Measurements from ENCODE around the gene SLC25A51. TPM values are rescaled to one million over a fixed set of nuclear protein-coding genes. Genes with fewer than 3 reads are reported as not detected.
"Not testable (repeated sequence)": the region's sequence is repeated elsewhere in the genome, so short reads cannot be mapped to it uniquely, and the experiment has no call there.

Gene SLC25A51
- total RNA-seq, 1 donor from 2014 or later = 46.7 TPM

DNA sequence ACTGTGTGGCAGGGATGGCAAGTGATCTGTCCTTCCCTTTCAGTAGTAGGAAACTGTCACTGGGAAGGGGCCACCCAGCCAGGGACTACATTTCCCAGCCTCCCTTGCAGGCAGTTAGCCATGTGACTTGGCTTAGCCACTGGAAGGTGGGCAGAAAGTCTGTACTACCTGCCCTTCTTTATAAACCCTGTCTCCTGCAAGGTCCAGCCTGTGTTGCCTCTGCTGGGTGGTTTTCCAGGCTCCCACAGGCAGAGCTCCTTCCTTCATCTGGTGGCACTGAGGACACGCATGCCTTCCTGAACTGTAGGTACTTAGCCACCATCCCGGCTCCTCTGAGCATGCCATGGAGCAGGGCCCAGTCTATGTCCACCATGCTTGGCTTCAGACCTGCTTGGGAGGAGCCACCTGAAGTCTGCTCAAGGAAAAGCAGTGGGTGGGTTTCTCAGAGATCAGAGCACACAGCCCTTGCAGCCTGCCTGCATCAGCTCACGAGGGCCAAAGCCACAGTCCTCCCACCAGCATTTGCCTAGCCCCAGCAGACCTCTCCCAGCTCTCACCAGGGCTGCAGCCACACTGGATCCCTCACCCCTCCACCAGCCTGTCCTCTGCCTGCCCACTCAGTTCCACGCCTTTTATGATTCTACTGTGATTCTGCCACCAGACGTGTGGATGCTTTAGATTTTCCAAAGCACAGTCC is 16.7 kb upstream of the SLC25A51 start:
- no peak for DNase-seq (ENCODE audit: low spot score)

DNA sequence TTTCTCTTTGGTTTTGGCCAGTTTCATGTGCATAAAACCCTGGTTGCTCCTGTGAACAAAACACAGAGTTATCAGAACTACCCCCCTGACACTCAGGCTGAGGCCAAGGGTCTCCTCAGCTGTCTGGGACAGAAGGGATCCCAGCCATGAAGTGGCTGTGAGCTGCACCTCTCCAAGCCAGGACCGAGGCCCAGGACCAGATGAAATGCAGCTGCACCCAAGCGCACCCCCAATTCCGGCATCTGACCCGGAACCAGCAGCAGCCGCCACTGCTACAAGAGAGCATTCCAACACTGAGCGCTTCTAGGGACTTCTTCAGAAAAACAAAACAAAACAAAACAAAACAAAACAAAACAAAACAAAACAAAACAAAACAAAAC is 16.0 kb upstream of the SLC25A51 start:
- DNase-seq (ENCODE audit: low spot score) = no peak

DNA sequence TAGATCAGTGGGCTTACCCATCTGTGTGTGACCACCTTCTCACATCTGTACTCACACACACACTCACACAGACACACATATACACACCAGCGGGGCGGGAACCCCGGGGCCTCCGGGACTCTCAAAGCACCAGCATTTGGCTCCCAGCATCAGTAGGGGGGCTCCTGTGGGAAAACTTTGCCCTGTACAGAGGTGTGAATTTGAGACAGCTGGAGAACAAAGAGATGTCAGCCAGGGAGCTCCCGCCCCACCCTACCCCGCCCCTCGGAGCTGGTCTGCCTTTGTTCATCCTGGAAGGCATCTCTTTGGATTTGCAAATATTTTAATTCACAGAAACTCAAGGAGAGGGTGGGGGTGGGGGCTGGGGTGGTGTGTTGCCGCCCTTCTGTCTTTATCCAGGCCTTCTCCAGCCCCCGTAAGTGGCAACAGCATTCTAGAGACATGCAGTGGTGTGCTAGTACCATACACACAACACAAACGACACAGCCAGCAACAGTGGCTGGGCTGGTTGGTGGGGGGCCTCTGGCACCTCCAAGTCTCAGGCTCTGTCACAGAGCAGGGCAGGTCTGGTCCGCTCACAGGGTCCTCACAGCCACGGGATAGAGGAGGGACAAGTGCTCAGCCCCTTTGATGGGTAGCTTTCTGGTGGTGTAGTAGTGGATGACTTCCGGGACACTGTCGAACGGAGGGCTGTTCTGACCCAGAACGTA is 15.5 kb upstream of the SLC25A51 start:
- no peak for DNase-seq (ENCODE audit: low spot score)

DNA sequence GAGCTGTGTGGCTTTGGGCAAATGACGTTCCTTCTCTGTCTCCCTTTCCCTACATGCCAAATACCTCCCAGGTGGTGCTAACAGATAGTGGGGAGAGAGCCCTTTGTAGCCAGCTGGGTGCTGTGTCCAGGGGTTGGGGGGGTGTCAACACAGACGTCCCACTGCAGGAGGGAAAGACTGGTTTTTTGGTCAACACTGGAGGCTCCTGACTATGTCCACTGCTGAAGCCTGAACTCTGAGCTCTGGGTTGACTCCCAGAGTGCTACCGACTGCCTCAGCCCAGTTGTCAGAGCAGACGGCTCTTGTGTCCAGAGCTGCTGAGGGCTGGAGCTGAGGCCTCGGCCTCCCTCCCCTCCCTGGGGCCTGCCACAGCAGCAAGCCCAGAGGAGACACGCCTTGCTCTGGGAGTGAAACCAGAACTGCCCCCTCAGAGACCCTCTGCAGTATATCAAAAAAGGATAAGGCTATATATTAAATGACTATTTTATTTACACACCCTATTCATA is 14.8 kb upstream of the SLC25A51 start:
- peak; percentile 56 for DNase-seq (ENCODE audit: low spot score)

DNA sequence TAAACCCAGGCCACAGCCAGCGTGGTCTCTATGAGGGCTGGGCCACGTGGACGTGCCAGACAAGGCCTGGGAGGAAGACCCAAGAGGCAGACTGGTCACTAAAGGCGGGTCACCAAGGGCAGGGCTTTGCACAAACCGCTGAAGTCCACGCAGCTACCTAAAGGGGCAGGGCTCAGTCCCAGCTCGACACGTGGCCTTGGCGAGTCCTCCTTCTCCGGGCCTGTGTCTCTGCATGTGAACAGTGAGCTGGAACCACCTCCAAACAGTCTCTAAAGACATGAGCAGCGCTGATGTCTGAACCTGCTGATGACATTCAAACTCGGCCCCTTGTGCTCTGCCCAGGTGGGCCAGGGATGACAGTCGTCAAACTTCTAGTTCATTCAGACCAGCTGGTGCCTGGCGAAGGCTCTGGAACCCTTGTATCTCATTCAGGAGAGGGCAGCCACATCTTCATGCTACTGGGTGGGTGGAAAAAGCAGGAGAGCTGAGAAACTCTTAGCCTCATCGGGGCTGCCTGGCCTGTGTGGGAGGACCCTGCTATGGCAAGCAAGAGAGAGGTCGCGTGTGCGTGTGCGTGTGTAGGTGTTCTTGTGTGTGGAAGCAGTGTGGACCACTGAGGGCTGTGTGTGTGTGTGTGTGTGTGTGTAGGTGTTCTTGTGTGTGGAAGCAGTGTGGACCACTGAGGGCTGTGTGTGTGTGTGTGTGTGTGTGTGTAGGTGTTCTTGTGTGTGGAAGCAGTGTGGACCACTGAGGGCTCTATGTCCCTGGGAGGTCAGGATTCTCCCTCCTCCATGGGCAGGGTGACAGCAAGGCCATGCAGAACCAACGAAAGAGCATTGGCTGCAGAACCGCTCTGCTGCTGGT is 14.1 kb upstream of the SLC25A51 start:
- DNase-seq (ENCODE audit: low spot score) = no peak

DNA sequence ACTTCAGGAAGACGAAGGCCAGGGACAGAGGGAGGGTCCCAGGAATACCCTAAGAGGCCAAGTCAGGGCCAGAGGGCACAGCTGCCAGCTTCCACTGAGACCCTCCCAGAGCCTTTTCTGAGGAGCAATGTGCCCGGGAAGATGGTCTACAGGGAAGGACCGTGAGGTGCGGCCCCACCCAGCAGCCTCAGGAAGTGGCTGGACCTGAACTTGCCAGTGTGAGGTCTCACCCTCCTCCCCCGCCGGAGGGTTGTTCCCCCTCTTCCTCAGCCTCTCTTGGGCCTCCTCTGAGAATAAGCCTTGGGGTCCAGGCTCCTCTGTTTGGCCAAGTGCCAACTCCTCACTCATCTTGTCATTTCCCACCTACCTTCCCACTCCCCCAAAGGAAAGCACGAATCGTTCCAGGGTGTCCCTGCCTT is 13.4 kb upstream of the SLC25A51 start:
- DNase-seq (ENCODE audit: low spot score) = no peak

DNA sequence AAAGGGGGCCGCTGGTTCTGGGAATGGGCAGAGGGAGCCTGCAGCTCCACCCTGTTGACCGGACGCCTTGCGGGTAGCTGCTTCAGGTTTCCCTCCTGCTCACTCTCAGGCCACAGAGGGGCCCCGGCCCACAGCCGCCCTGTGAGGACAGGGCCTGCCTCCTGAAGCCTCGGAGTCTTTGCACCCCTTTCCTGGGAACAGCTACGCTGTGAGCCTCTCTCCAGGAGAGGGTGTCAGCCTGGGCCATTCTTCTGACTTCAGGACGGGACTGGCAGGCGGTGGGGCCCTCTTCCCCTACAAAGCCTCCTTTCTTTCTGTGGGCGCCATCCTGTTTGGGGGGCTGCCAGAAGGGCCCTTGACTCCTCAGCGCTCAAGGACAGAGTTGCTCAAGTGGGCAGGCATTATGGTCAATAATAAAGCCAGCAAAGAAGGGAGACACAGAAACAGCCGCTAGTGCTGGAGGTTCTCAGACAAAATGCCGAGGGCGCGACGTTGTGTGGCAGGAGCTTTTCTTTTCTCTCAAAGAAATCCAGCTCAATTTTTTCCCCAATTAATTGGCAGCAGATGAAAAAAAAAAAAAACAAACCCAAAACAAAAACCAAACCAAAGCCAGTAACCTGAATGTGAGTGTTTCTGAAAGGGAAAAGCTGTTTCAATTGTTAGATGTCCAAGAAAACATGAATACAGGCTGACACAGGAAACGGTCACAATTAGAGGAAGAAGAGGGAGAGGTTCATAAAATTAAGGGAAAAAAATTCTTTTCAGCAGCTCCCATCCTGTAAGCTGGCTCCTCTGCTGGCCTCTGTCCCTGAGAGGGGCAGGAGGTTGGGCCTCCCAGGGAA is 12.8 kb upstream of the SLC25A51 start:
- no peak for DNase-seq (ENCODE audit: low spot score)

DNA sequence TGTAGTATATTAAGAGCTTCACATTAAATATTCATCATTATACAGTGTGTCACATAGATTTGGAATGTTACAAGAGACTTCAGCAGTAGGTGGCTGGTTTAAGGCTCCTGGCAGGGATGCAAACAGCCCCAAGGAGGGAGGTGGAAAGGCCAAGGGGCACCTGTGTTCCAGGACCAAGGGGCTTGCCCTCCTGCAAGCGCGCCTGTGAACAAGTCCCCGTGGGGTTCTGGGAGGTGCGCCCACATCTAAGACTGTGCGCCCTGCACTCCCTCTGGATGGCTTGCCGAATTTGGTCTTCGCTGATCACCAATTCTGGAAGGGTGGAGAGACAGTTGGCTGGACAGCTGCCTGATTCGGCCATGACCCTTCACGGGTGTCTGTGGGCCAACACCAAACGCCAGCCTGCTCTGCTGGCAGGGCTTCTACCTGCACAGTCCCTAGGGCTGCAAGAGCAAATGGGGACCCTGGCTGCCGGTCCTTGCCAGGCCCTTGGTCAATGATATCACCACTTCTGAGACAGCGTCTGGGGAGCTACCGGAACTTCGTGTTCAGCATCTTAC is 12.1 kb upstream of the SLC25A51 start:
- no peak for DNase-seq (ENCODE audit: low spot score)

DNA sequence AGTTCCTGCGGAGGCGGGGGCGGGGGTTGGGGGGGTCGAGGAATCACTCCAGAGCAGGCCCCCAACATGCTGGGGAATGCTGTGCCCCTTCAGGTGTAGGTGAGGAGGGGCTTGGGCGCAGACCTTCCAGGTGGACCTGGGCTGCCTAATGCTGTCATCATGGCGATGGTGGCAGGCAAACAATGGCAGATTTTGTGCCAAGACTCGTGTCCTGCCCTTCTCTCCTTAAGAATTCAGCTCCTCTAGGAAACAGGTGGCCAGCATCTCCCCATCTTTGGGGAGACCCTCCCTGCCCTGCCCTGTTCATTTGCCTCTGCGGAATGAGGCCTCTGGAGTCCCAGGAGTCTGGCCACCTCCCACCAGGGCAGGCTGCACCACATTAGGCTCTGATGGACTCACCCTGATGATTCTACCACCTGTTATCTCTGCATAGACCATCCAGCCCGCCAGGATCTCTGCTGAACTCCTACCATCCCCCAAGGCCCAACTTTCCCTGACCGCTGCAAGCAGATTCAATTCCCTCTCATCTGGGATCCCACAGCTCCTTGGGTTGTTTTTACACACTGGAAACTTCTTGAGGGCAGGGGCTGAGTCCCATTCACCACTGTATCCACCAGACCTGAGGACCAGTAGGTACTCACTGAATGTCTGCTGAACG is 10.9 kb upstream of the SLC25A51 start:
- no peak for DNase-seq (ENCODE audit: low spot score)

DNA sequence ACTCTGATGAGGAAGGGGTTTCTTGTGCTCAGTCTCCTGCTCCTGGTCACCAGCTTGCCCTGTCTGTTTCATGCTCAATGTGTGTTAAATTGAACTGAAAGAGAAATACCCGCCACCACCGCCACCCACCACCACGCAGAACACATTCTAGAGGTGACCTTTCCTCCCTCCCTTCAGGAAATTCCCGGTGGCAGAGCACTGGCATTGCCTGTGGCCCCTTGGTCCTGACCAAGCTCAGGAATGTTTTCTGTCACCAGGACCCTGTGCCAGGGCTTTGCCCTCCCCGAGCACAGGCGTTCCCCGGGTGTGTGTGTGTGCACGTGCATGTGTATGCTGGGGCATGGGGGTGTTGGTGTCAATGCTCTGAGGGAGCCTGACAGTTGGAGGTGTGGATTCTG is 10.2 kb upstream of the SLC25A51 start:
- no peak for DNase-seq (ENCODE audit: low spot score)

DNA sequence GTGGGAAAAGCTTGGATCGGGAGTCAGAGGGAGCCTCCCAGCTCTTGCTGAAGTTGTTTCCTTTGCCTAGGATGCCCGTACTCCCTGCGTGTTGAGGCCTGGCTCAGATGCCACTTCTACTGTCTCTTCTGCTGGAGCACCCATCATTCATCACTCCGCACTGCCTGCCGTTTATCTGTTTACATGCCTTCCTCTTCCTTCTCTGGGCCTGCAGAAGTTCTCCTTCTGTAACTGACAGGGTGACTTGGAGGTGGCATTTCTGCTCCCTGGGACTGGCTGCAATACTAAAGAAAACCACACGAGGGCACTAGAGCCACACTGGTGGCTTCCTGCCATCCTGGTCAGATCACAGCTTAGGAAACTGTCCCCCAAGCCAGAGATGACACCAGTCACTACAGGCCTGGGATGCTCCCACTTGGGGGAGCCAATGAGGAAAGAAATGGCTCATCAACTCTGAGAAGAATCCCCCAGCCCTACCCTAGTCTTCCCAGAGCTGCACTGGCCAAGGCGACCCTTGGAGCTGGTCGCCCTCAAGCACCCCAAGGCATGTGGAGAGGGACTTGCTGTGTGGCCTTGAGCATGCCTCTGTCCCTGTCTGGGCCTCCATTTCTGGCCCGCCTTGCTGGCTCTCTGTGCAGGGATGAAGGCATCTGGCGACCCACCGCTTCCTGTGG is 9.7 kb upstream of the SLC25A51 start:
- peak; percentile 86 for DNase-seq (ENCODE audit: low spot score)

DNA sequence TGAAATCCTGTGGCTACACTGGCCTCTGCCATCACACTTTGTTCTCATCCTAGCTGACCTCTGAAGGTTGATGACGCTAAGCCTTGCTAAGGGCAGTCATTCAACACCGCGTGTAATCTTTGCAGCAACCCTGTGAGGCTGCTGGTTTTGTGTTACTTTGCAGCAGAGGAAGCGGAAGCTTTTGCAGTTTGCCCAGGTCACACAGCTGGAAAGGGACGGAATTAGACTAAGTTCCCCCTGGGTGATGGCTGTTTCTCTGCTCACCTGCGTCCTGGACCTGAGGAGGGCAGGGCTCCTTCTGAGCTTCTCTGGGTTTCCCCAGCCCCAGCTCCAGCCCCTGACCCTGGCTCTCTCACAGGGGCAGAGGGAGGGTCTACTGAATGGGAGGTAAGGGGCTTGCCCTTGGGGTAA is 7.3 kb upstream of the SLC25A51 start:
- no peak for DNase-seq (ENCODE audit: low spot score)

DNA sequence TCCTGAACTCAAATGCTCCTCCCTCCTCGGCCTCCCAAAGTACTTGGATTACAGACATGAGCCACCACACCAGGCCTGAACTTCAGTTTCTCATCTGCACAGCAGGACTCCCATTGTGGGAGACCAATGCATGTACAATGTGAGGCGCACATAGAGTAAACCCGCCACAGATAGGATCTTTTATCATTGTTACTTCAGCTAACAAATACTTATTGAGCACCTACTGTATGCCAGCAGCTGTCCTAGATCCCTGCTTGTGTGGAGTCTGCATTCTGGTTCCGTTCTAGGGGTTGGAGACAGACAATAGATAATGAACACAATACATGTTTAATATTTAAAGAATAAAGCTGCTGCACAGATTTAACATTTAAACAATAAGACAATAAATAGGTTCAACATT is 6.3 kb upstream of the SLC25A51 start:
- DNase-seq (ENCODE audit: low spot score) = no peak

DNA sequence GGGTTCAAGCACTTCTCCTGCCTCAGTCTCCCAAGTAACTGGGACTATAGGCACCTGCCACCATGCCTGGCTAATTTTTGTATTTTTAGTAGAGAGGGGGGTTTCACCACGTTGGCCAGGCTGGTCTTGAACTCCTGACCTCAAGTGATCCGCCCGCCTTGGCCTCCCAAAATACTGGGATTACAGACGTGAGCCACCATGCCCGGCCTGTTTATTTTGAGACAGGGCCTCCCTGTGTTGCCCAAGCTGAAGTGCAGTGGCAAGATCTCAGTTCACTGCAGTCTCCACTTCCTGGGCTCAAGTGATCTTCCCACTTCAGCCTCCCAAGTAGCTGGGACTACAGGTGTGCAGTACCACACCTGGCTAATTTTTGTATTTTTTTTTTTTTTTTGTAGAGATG is 5.9 kb upstream of the SLC25A51 start:
- not testable (repeated sequence) for DNase-seq (ENCODE audit: low spot score)

DNA sequence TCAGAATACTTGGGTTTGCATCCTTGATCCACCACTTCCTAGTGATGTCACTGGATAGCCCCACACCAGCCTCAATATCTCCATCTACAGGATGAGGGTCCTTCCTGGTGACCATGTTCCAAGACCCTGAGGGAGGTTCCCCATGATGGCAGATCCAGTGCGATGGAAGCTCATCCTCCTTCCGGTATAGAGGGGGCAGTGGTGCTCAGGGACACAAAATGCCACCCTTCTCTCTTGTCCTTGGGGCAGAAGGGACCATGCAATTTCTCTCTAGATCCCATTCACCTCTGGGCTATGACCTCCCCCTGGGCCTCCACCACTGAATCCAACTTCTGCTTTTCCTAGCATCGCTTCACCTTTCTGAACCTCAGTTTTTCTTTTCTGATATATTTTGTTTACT is 5.4 kb upstream of the SLC25A51 start:
- no peak for DNase-seq (ENCODE audit: low spot score)

DNA sequence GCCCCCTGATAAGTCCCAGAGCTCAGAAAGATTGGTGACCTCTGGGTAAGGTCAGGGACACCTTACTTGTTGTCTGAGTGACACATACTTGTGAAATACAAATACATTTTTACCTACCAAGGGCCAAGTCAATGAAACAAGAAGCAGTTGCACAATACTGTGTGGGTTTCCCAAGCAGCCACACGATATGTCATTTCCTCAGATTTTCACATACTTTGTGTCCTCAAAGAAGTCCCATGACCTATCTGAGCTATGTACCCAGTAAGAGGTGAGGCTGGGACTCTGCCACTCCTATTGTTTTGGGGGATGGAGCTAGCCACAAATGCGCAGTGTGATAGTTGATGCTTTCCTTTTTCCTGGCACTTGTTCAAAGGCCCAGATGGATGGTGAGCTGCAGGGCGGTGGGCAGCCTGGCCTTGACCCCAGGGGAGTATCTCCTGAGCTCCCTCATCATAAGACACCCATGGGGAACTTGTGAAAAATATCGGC is 4.8 kb upstream of the SLC25A51 start:
- DNase-seq (ENCODE audit: low spot score) = no peak

DNA sequence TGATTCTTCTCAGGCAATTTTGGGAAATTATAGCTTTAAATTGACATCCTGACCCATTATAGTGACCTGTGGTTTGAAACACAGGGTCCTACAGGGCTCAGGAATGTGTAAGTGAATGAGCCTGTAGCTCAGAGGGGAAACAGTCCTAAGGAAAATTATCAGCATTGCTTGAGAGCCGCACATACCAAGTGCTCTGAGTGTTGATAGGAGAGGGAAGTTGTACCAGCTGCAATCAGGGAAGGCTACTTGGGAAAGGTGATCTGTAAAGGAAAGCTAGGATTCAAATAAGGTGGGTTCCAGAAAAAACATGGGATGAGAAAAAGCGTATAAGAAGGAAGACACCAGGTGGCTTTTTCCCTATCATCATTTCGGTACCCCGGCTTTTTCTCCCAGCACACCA is 4.4 kb upstream of the SLC25A51 start:
- no peak for DNase-seq (ENCODE audit: low spot score)

DNA sequence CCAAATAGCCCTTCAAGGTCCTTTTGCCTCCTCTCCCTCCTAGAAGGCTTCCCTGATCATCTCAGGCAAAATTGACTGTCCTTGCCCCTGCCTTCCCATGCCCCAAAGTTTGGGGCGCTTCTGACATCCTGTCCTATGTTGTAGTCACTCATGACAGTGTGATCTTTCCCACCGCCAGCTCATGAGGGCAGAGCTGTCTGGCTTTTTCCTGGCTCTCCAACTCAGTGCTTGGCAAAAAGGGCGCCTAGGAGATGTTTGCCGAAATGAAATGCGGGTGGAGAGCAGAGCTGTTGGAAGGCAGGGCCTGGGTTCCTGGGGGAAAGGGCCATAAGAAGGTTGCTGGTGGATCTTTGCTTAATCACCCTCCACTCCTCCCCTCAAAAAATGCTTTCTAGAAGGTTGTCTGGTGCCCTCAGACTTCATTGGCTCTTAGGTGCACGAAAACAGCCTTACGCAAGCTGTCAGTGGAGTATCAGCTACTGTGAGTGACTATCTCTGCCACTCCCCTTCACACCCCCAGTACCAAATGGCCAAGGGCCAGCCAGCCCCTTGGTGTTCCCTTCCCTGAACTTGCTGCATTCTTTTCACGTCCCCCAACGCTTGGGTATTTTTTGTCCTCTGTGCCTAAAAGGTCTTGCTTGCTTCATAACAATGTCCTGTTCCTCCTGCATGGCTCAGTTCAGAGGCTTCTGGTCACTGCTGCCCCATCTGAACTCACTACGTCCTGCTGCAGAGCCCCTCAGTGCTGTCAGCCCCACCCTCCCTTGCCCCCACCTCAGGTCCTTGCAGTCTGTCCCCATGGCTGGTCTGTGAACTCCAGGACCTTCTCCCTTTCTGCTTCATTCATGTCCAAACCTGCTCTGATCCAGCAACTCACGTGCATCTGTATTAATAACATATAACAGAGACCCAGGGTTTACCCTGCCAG is 2.6 kb upstream of the SLC25A51 start:
- no peak for DNase-seq (ENCODE audit: low spot score)

DNA sequence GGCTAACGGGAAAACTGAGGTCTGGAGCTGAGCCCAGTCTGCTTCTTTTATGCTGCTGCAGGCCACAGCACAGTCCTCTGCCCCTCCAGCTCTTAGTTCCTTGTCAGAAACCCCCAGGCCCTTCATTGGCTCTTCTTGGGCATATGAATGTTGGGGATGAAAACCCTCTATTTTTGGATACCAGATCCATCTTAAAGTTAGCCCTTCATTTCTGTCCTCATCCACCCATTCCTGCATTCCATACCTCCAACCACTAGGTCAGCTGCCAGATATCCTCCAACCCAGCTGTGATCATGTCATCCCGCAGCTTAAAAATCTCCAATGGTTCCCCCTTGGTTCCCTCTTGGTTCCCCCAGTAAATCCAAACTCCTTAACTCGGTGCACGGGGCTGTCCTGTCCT is 1.8 kb upstream of the SLC25A51 start:
- no peak for DNase-seq (ENCODE audit: low spot score)
